ENCODE data around the gene DDR2. TPM values are rescaled to one million over a fixed set of nuclear protein-coding genes. Genes with fewer than 3 reads are reported as not detected.

DDR2 gene
- total and polyA plus RNA-seq, 4 donors, result 2.3 to 55.7 (median 17.6) TPM

DNA sequence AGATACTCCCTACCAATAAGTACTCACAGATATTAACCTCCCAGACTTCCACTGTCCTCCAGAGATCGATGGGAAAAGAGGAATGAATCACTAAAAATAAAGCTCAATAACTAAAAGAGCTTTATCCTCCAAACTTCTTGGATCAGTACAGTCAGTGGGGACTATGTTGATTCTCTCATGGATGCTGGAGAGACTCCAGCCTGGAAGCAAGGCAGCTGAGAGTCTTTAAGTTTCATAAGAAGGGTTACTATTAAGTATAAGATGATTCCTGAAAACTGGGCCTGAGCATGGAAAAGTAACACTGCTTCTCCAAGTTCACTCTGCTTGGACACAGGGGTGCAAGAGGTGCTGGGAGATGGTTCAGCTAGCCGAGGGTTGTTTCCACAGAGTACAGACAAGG, 6.2 kb upstream of the DDR2 start:
- Histone ChIP-seq H3K27me3 (ENCODE audit: control insufficient read depth in 3 of 3, insufficient read depth in 3 of 3, low read length in 2 of 3) (no peaks in the 10 kb centered on the region), H3K36me3 (ENCODE audit: control insufficient read depth in 4 of 4, insufficient read depth in 4 of 4, low read length in 4 of 4) (no peaks in the 10 kb centered on the region), H3K4me1 (ENCODE audit: control insufficient read depth in 5 of 5, insufficient read depth in 5 of 5, low read length in 5 of 5) (peaks cover 0 to 40% (median 5%) of the 10 kb centered on the region in 5 donors), H3K4me3 (no peak overlapping the region), H3K9me3 (ENCODE audit: control insufficient read depth in 4 of 4, insufficient read depth in 3 of 4, low read length in 3 of 4) (no peaks in the 10 kb centered on the region), H3K9ac (ENCODE audit: insufficient read depth in 1 of 2, low read length in 2 of 2) (peak overlapping the region in 1 of 2 donors; percentile 7), H3K27ac (ENCODE audit: low read depth in 1 of 2, low read length in 1 of 2) (no peak overlapping the region)
- TF ChIP-seq, protein P1, sequence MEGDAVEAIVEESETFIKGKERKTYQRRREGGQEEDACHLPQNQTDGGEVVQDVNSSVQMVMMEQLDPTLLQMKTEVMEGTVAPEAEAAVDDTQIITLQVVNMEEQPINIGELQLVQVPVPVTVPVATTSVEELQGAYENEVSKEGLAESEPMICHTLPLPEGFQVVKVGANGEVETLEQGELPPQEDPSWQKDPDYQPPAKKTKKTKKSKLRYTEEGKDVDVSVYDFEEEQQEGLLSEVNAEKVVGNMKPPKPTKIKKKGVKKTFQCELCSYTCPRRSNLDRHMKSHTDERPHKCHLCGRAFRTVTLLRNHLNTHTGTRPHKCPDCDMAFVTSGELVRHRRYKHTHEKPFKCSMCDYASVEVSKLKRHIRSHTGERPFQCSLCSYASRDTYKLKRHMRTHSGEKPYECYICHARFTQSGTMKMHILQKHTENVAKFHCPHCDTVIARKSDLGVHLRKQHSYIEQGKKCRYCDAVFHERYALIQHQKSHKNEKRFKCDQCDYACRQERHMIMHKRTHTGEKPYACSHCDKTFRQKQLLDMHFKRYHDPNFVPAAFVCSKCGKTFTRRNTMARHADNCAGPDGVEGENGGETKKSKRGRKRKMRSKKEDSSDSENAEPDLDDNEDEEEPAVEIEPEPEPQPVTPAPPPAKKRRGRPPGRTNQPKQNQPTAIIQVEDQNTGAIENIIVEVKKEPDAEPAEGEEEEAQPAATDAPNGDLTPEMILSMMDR (IDR thresholded peaks at IDR 0.05; ENCODE audit: control extremely low read depth, extremely low read depth), result no peak
- ATAC-seq (ENCODE audit: insufficient read depth, low FRiP score) (no peak), DNase-seq (peak in 2 of 3 donors; percentile 72 to 88)
- 63 to 75% methylated on average over 2 of the region's 2 CpGs for WGBS, 2 donors

- no peaks in the 10 kb centered on the region for H3K27me3 ChIP-seq (ENCODE audit: control insufficient read depth in 3 of 3, insufficient read depth in 3 of 3, low read length in 2 of 3)
- H3K9me3 ChIP-seq (ENCODE audit: control insufficient read depth in 4 of 4, insufficient read depth in 3 of 4, low read length in 3 of 4), result no peaks in the 10 kb centered on the region
- no peak overlapping the region for H3K4me3 ChIP-seq
- peaks cover 0 to 44% (median 5%) of the 10 kb centered on the region in 5 donors for H3K4me1 ChIP-seq (ENCODE audit: control insufficient read depth in 5 of 5, insufficient read depth in 5 of 5, low read length in 5 of 5)
- TF ChIP-seq, protein P1 (IDR thresholded peaks at IDR 0.05; ENCODE audit: control extremely low read depth, extremely low read depth), result no peak
- ATAC-seq (ENCODE audit: insufficient read depth, low FRiP score) (no peak), DNase-seq (peak in 1 of 3 donors; percentile 25)
- H3K9ac ChIP-seq (ENCODE audit: insufficient read depth in 1 of 2, low read length in 2 of 2), result peak overlapping the region in 1 of 2 donors; percentile 73
- WGBS, 2 donors, result 24 to 50% methylated on average over 2 of the region's 2 CpGs
- H3K36me3 ChIP-seq (ENCODE audit: control insufficient read depth in 4 of 4, insufficient read depth in 4 of 4, low read length in 4 of 4), result no peaks in the 10 kb centered on the region
- H3K27ac ChIP-seq (ENCODE audit: low read depth in 1 of 2, low read length in 1 of 2), result peak overlapping the region in 1 of 2 donors; percentile 27
Measured at GRCh38 chr1:162626761-162627160, 5.5 kb upstream of the DDR2 start.

GRCh38 chr1:162627662-162628296, 4.5 kb upstream of the DDR2 start:
- DNase-seq, result peak in 2 of 3 donors; percentile 35 to 36
- no peak for ATAC-seq (ENCODE audit: insufficient read depth, low FRiP score)

More at GRCh38 chr1:162627662-162628296, 4.5 kb upstream of the DDR2 start:
- H3K9ac ChIP-seq (ENCODE audit: insufficient read depth in 1 of 2, low read length in 2 of 2), result no peak overlapping the region
- no peak overlapping the region for H3K4me3 ChIP-seq
- H3K27ac ChIP-seq (ENCODE audit: low read depth in 1 of 2, low read length in 1 of 2), result no peak overlapping the region
- H3K4me1 ChIP-seq (ENCODE audit: control insufficient read depth in 5 of 5, insufficient read depth in 5 of 5, low read length in 5 of 5), result peaks cover 0 to 45% (median 6%) of the 10 kb centered on the region in 5 donors
- no peaks in the 10 kb centered on the region for H3K27me3 ChIP-seq (ENCODE audit: control insufficient read depth in 3 of 3, insufficient read depth in 3 of 3, low read length in 2 of 3)
- WGBS, 2 donors, result 63 to 65% methylated on average over 3 of the region's 3 CpGs
- H3K9me3 ChIP-seq (ENCODE audit: control insufficient read depth in 4 of 4, insufficient read depth in 3 of 4, low read length in 3 of 4), result no peaks in the 10 kb centered on the region
- H3K36me3 ChIP-seq (ENCODE audit: control insufficient read depth in 4 of 4, insufficient read depth in 4 of 4, low read length in 4 of 4), result no peaks in the 10 kb centered on the region
- TF ChIP-seq, protein P1 (IDR thresholded peaks at IDR 0.05; ENCODE audit: control extremely low read depth, extremely low read depth), result no peak
